GM12865 (cell line): ENCODE measurements around the gene GON7.

ENCODE experiments used
- DNase-seq: peaks from one replicate; pipeline ENCODE4 v3.0.0; 2010; ENCODE audit warnings: low read depth
- H3K4me3 ChIP-seq: 2 replicates; pipeline ENCODE4 v1.5.1; 2011; ENCODE audit warnings: mild to moderate bottlenecking, low read depth, low read length, control low read depth
- CTCF ChIP-seq: IDR thresholded peaks from 2 replicates; pipeline ENCODE4 v1.5.1; 2011; ENCODE audit warnings: low read length, control low read depth, low read depth, inconsistent platforms; ENCODE audit not compliant: insufficient read depth; ENCODE audit errors: missing control alignments

The GON7 gene

GRCh38 chr14:93206793-93207467 lies at the start of gene GON7, which contains the start of gene UBR7:
Gene GON7 (minus strand): TSS chr14:93207065. CDS start chr14:93207037, 28 bp downstream.
Gene UBR7 (plus strand): TSS chr14:93207256. CDS start chr14:93207292, 36 bp downstream.
- H3K4me3 ChIP-seq, result peak within 1 kb of the TSS; percentile 85
- DNase-seq, result peak; percentile 96
- no peak for TF ChIP-seq CTCF

GRCh38 chr14:93249128-93249831 lies 42.4 kb upstream of the GON7 start:
- no peak for TF ChIP-seq CTCF
- H3K4me3 ChIP-seq, result no peak overlapping the region
- no peak for DNase-seq

GRCh38 chr14:93246534-93246933 lies 39.7 kb upstream of the GON7 start:
- no peak overlapping the region for H3K4me3 ChIP-seq
- no peak for DNase-seq
- TF ChIP-seq CTCF, result no peak

GRCh38 chr14:93245764-93246420 lies 39.0 kb upstream of the GON7 start:
- no peak for DNase-seq

GRCh38 chr14:93240678-93241000 lies 33.8 kb upstream of the GON7 start:
- no peak for DNase-seq
- no peak overlapping the region for H3K4me3 ChIP-seq
- no peak for TF ChIP-seq CTCF

More at GRCh38 chr14:93245764-93246420, 39.0 kb upstream of the GON7 start:
- no peak for TF ChIP-seq CTCF
- H3K4me3 ChIP-seq, result no peak overlapping the region

GRCh38 chr14:93239869-93240677 lies 33.2 kb upstream of the GON7 start:
- H3K4me3 ChIP-seq, result no peak overlapping the region
- TF ChIP-seq CTCF, result no peak
- DNase-seq, result no peak
